Stimulated activated CD4-positive, alpha-beta T cell treated with anti-CD3 and anti-CD28 coated beads, Interleukin-4, amount 100 ng/mL, for 1 hour (primary cell): ENCODE results near the gene PHGDH.
A peak's percentile ranks its signal among the peaks of the same experiment; 100 is the strongest.
"Not testable (repeated sequence)": the region's sequence is repeated elsewhere in the genome, so short reads cannot be mapped to it uniquely, and the experiment has no call there.

Experiments
- DNase-seq: peaks from one replicate; pipeline ENCODE4 v3.0.0-alpha.2; 2020

PHGDH gene

DNA sequence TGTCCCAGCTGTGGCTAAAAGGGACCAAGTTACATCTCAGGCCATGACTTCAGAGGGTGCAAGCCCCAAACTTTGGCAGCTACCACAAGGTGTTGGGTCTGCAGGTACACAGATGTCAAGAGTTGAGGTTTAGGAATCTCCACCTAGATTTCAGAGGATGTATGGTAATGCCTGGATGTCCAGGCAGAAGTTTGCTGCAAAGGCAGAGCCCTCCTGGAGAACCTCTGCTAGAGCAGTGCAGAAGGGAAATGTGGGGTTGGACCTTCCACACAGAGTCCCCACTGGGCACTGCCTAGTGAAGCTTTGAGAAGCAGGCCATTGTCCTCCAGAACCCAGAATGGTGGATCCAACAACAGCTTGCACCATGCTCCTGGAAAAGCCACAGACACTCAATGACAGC lies 10.1 kb upstream of the PHGDH start:
- DNase-seq = no peak

DNA sequence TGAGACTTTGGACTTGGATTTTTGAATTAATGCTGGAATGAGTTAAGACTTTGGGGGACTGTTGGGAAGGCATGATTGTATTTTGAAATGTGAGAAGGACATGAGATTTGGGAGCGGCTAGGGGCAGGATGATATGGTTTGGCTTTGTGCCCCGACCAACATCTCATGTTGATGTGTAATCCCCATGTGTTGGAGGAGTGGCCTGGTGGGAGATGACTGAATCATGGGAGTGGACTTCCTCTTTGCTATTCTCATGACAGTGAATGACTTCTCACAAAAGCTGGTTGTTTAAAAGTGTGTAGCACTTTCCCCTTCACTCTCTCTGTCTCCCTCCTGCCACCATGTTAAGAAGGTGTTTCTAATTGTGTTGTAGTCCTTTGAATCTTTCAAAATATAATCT lies 9.3 kb upstream of the PHGDH start:
- DNase-seq = no peak

DNA sequence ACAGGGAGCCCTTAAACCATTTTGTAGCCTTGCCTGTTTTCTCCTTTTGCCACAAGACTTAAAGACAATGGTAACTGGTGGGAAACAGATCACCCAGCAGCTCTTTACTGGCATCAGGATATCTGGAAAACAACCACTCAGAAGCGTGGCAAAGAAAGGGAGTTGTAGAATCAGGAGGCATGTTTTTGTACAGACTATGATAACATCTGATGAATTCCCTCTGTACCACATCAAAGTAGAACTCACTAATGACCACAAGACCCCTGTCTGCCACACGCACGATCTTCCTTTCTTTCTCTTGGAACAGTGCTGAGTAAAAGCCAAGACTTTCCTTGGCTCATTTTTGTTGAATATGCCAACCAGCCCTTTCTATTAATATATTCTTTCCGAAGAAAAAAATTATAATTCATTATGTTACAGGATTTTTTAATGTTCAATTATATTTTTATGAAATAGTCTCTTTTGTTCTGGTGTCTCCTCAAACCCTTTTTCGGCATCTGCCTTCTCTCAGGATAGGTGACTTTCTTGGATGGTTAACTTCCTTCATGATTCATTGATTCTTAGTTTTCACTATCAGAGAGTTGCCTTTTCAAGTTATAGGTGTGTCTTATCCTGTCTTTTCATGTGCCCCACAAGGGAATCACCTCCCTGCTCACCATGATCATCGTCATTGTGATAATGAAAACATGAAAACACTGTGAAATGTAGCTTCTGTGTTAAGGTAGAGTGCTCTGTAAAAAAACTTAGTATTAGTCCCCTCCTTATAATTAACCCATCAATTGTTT lies 7.9 kb upstream of the PHGDH start:
- DNase-seq = no peak

DNA sequence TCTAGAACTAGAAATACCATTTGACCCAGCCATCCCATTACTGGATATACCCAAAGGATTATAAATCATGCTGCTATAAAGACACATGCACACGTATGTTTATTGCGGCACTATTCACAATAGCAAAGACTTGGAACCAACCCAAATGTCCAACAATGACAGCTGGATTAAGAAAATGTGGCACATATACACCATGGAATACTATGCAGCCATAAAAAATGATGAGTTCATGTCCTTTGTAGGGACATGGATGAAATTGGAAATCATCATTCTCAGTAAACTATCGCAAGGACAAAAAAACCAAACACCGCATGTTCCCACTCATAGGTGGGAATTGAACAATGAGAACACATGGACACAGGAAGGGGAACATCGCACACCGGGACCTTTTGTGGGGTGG lies 5.1 kb upstream of the PHGDH start:
- not testable (repeated sequence) for DNase-seq

DNA sequence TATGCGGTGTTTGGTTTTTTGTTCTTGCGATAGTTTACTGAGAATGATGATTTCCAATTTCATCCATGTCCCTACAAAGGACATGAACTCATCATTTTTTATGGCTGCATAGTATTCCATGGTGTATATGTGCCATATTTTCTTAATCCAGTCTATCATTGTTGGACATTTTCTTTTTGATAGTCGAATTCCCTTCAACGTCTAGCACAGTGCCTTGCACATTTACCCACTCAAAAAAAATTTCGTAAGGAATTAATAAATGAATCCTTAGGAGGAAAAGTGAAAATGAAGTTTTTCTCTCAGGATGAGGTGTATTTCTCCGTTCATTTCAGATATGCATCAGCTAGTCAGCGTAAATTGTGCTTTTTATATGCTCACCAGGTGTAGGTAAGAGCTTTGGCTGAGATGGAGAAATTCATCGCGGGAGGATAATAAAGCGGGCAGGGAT lies 354 bp upstream of the PHGDH start:
- DNase-seq = not testable (repeated sequence)

DNA sequence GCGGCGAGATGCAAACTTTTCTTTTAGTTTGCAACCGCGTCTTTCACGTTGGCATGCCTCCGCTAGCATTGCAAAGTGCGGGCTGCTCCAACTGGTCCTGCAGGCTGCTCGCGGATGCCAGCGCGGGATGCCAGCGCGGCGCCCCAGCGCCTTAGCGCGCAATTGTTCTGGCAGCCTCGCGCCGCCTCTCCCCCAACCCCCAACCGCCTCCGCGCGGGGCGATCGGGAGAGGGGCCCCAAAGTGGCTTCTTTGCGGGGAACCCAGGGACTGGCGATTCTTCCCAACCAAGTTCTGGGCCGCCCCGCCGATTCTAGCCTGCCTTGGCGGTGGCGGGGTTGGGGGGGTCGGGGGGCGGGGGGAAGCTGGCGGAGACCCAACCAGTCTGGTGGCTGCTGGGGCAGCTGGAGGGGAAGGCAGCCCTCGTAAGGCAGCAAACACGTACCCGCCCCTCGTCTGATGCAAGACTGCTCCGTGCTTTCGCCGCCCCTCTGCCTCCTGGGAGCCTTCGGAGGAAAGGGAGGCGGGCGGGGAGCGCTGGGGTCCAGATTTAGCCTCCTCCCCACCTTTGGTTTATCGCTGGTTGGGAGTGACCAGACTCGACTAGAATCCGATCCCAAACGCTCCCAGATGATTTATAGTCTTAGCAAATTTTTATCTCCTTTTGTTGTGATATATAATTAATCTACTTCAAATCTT lies 756 bp downstream of the PHGDH start:
- DNase-seq = peak; percentile 49

DNA sequence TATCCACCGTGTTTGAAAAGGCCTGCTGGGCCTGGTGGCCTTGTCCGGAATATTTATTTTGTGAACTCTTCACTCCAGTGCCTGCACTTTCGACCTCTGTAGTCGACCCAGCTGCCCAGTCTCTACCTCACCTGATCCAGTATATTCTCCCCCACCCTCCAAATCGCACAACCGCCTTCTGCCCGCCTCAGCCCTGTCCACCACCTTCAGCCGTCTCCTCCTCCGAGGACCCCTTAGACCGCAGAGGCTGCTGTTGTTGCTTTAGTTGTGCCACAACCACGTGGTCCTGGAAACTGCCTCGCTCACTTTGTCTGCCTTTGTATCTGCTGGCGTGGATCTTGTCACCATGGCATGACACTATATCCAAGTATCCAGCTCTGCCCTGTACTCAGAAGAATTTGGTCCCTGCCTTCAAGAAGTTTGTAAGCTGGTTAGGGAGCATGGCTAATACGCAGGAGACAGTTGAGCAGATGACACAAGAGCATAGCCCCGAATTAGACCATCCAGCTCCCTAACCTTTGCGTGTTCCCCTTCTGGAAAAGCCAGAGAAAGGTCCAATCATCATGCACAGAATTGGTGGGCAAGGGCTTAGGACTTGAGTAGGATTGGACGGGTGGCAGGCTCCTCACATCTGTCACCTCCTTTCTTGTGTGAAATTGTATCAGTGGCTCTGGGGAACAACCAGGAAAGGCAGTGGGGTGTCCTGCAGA lies 1.5 kb downstream of the PHGDH start:
- DNase-seq = no peak

DNA sequence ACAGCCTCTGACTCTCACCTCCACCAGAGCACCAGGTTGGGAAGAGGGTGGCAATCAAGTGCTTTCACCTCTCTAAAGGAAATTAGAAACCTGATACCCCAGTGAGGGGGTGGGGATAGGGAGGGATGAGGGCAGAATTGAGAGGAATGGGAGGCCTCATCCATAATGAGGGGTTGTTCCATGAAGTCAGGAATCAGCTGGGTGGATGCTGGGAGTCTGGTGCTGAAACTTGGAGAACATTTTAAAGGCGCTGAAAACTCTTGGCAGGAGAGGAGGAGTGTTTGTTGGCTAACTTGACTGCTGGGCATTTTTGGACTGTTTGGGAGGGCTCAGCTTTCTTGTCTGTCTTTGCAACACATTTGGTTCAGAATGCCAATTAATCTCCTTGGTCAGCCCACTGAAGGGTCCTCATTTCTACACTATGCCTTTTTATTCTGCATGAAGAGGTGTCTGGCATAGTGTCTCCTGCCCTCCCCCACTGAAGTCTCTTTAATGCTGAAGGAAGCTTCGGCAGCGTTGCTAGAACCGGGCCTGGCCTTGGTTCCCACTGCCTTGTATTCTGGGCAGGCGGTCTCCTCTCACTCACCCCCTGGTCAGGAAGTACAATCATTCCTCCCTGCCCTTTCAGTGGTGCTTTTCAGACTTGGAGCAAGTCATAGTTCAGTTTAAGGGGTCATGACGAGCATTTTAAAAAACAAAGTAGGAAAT lies 2.2 kb downstream of the PHGDH start:
- DNase-seq = no peak

DNA sequence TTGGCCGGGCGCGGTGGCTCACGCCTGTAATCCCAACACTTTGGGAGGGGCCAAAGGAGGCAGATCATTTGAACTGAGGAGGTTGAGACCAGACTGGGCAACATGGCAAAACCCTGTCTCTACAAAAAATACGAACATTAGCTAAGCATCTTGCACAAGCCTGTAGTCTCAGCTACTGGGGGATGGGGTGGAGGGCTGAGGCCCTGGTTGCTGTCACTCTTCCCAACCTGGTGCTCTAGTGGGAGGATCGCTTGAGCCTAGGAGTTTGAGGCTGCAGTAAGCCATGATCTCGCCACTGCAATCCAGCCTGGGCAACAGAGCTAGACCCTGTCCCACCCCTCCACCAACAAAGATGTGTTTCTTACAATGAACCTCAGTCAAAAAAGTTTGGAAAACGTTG lies 2.8 kb downstream of the PHGDH start:
- DNase-seq = no peak

DNA sequence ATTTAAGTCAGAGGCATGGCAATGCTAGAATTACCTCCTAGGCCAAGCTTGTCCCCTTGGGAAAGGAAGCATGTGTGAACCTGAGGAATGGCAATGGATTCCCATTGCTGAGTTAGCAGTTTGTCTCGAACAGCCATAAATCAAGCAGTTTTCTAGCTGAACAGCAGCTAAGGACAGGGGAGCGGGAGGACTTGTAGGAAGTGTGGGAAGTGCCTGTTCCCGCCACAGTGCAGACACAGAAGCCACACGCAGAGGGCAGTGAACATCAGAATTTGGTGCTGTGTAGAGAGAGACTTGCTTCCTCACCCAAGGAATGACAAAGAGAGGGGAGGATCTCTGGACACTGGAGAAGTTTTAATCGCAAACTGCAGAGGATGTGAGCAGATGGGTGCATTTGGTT lies 3.8 kb downstream of the PHGDH start:
- no peak for DNase-seq

DNA sequence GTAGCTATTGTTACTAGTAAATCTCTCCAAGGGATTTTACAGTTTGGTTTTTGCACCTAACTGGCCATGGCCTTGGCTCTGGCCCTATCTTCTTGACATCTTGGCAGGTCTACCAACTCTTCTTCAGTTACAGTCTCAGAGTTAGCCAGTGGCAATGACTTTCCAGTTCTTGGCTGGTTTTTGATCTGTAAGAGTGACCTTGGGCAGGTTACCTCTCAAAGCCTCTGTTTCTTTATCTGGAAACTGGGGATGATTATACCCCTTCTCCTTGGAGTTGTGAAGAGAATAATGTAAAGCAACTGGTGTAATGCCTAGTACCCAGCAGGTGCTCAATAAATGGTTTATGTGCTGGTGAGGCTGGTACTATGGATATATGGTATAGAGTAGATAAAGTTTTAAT lies 6.7 kb downstream of the PHGDH start:
- DNase-seq = no peak

DNA sequence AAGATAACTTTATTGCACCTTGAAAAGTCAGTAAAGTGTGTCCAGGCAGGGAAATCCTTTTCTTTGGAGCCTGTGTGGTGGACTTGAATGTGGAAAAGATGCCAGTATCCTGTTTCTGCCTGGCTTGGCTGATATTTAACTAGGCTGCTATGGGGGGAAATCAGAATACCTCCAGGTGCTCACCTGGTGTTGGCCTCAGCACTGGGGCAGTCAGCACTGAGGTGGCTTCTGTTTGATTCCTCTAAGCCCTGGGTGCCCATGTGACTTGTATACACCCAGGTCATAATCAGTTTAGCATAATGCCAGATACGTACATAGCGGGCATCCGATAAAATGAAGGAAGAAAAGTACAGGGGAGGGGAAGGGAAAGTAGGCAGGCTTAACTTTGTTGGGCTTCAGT lies 7.2 kb downstream of the PHGDH start:
- no peak for DNase-seq

DNA sequence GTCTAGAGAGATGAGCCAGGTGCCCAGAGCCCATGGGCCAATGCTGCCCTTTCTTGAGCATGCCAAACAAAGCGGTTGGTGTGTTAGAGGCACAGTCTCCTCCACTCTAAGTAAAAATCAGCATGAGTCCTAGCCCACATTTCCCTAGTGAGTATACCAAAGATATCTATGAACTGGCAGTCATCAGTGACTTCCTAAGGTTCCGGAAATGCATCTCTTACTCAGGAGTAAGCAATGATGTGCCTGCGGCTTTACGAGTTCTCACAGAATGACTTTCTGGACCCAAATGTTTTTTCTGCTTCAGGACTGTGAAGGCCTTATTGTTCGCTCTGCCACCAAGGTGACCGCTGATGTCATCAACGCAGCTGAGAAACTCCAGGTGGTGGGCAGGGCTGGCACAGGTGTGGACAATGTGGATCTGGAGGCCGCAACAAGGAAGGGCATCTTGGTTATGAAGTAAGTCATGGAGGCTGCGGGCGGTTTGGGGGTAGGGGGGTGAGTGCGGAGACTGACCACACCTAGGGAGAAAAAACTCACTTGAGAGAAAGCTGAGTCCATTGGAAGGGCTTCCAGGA lies 9.2 kb downstream of the PHGDH start:
- DNase-seq = no peak

DNA sequence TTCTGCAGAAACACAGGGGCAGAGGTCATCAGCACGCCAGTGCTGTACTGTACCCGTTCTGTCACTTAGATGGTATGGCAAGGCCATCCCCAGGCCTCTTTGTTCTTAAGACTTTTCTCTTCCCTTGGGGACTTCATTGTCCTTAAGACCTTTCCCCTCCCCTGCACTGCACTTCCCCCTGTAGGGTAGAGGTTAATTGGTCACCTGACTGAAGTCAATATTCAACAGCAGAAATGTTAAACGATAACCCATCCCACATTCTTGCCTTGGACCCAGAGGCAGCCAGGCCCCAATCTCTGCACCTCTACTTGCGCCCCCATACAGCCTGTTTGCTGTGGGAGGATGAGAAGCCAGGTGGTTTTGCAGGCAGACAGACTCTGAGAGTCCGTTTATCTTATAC lies 10.2 kb downstream of the PHGDH start:
- no peak for DNase-seq

DNA sequence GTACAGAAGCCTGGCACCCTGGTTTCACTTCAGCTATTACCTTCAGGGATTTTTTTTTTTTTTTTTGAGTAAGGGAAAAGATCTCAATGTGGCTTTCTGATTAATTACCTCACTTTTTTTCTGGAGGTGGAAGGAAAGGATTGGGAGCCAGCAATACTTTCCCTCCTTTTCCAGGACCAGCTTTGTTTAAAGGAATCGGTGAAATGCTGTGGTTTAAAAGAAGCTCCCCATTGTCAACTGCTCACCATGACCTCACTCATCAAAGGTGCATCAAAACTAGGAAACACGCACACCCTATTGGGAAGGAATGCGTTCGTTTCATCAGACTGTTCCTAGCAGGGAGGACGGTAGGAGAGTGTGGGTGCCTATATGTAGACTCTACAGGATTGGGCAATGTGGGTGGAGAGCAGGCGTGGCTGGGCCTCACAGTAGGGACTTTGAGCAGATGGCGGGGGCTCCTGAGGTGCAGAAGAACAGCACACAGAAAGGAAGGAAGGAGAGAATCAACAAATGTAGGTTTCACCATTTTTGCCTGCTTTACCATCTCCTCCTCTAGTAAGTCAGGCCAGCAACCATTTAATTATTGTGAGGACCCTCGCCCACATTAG lies 13.0 kb downstream of the PHGDH start:
- no peak for DNase-seq

DNA sequence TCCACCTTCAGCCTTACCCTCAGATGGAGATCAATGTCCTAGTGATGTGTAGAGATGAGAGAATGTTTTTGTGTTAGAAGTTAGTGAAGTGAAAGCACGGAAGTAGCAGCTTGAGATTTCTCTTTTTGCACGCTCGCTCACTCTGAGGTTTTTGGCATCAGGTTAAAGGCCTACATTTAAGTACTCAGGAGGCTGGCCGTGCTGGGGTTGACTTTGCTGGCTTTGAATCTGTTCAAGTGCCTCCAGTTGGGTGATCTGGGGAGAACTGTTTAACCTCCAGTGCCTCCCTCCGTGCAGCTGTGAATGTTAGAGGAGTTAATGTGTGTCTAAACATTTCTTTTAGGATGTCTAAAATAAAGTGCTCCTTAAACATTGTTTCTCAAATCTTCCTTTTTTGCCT lies 13.9 kb downstream of the PHGDH start:
- DNase-seq = no peak

DNA sequence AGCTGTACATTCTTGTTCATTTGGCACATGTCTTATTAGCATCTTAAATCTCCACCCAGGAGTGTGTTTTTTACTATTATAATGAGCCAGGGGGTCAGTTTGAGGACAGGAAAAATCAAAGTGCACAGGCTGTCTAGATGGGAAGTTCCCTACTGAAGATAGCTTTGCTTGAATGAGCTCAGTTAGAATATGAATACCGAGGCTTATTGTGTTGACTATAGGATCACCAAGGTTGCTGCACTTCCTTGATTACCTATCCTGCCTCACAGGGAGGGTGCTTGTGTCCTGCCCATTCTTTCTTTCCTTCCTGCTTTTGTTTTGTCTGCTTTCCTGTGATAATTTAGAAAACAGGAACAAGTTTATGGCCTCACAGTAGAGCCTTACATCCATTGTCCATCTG lies 16.3 kb downstream of the PHGDH start:
- no peak for DNase-seq

DNA sequence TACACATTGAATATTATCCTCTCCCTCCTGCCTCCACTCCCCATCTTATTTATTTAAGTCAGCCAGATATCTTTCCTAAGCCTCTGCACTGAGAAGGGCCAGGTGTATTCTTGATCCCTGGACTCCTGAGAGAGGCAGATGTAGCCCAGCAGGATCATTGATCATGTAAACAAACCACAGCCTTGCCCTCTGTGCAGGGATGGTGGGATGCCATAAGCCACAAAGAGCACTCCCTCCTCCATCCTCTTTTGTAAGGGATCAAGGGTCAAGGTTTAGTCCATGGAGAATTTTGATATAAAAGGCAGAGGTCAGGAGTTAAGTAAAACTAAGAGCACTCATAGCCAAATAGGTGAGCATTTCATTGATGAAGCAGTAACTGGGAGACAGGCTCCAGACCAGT lies 17.3 kb downstream of the PHGDH start:
- DNase-seq = no peak

DNA sequence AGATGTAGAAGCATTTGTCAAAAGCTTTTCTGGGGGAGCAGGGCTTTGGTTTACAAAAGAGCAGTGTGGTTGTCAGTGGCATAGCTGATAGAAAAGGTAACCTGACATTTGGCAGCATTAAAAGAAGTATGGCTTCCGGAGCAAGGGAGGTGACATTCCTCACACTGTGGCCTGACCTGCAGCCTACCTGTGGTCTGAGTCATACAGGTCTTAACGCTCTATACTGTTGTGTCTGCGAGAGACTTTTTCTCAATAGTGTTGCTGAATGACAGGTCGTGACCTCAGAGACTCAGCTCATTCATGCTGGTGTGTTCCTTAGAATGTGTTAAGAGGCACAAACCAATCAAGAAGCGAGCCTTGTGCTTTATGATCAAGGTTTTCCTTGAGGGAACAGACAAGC lies 19.3 kb downstream of the PHGDH start:
- no peak for DNase-seq

DNA sequence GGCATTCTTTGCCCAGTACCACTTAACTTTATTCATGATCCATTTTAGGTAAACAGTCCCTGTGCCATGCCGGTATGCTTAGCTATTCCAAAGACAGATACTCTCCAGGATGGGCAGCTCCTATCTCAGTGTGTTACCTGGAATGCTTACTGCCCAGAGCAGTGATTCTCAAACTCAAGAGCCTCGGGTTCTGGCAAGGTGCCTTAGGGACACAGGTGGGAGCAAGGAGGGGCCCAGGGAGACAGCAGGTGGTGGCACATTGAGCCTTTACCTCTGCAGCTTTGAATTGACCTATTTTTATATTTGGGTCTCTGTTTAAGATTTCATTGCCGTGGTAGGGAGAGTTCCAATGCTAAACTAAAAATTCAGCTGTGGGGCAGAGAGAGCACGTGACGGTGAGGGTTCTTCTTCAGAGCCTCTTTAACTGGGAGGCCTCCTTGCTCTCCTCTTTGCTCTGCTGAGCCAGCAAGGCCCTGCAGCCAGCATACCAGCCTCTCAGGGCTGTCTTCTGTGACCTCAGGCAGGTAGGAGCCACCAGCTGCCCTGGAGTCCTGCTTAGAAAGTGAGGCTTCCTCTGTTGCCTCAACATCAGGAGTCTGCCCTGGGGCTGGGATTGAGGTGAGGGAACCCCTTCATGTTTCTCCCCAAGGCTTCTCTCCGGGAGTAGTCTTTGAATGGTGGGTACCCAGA lies 20.2 kb downstream of the PHGDH start:
- no peak for DNase-seq

DNA sequence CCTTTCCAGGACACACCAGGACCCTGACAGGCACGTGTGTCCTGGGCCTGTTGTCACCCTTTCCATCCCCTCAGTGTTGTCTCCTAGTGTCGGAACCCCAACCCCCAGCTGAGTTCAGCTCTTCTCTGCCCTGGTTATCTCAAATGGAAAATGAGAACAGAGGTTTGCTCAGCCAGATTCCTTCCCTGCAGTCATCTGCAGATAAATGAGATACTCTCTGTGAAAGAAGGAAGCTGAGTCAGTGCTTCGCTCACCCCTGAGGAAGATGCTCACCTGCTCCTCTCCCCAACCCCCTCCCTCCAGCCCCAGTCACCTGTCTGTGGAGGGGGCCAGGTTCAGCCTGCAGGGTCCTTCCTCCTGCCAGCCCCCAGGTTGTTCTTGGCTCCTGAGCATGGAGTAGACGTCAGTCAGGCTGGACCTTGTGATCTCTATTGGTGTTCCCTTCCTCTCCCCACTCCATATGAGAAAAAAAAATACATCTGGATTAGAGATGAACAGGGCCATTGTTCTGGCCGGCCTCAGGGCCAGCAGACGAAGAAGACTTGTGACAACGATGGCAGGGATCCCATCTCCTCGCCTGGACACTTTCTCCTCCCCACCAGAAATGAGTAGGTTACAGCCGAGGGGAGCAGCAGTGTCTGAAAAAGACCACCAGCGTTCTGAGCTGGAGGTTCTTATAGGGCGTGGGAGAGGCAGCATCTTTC lies 20.9 kb downstream of the PHGDH start:
- no peak for DNase-seq
